H1 (cell line): ENCODE data around the gene UVRAG. TPM values are rescaled to one million over a fixed set of nuclear protein-coding genes. Genes with fewer than 3 reads are reported as not detected.

Experiments
- CTCF ChIA-PET: fragments of 300-600 bp; sonication (Branson Sonifier 250); formaldehyde crosslinking; loops from one replicate; lab custom pipeline; 2021; ENCODE audit not compliant: partially characterized antibody; lab: Charles Lee
- POLR2A ChIA-PET: fragments of 300-600 bp; sonication (Branson Sonifier 250); formaldehyde crosslinking; loops from one replicate; lab custom pipeline; 2021; ENCODE audit warnings: inconsistent platforms; ENCODE audit not compliant: partially characterized antibody; lab: Charles Lee
- DNase-seq, 2 experiments: peaks; one replicate each; pipeline versions ENCODE4 v3.0.0 to v3.0.0-alpha.2; 2010 to 2022; ENCODE audit warnings: low spot score in 2 of 2, low read depth in 1 of 2, mixed read lengths in 1 of 2
- FAIRE-seq: peaks from 2 replicates; lab custom pipeline; 2011; peaks lifted over from hg19 to GRCh38; lab: Jason Lieb, UNC
- H2AFZ ChIP-seq: 2 replicates; pipeline ENCODE4 v1.8.1; 2012; ENCODE audit warnings: low read length, inconsistent platforms
- H2AK5ac ChIP-seq: 2 replicates; pipeline ENCODE4 v1.6.1; 2013; ENCODE audit warnings: low read depth, low read length
- H2BK120ac ChIP-seq: replicated peaks from 2 replicates; pipeline ENCODE3; 2013; ENCODE audit warnings: low read depth, low read length, inconsistent platforms
- H2BK12ac ChIP-seq: 2 replicates; pipeline ENCODE4 v1.6.1; 2013; ENCODE audit warnings: low read depth, low read length
- H2BK15ac ChIP-seq: 2 replicates; pipeline ENCODE4 v1.6.1; 2013; ENCODE audit warnings: low read length
- H2BK20ac ChIP-seq: 2 replicates; pipeline ENCODE4 v1.6.1; 2013; ENCODE audit warnings: low read length
- H2BK5ac ChIP-seq: 2 replicates; pipeline ENCODE4 v1.6.1; 2013; ENCODE audit warnings: low read depth, low read length
- H3K14ac ChIP-seq: 2 replicates; pipeline ENCODE4 v1.6.1; 2013; ENCODE audit warnings: inconsistent platforms; ENCODE audit not compliant: insufficient read length
- H3K18ac ChIP-seq: 2 replicates; pipeline ENCODE4 v1.6.1; 2013; ENCODE audit warnings: low read length; ENCODE audit errors: extremely low read depth
- H3K23ac ChIP-seq: 2 replicates; pipeline ENCODE4 v1.6.1; 2013; ENCODE audit warnings: inconsistent platforms; ENCODE audit not compliant: insufficient read length
- H3K23me2 ChIP-seq: 2 replicates; pipeline ENCODE4 v1.6.1; 2013; ENCODE audit warnings: low read depth, low read length
- H3K27ac ChIP-seq: 2 replicates; pipeline ENCODE4 v1.6.1; 2011; ENCODE audit warnings: low read depth, low read length, inconsistent platforms
- H3K27me3 ChIP-seq, 4 experiments: replicated peaks in 1 of 4; 1 replicate in 1 of 4; 2 replicates in 3 of 4; pipeline versions ENCODE4 v1.6.1 to v1.8.1; 2011 to 2013; ENCODE audit warnings: low read length in 3 of 4, mild to moderate bottlenecking in 3 of 4, inconsistent platforms in 2 of 4, mixed read lengths in 2 of 4, moderate library complexity in 1 of 4; ENCODE audit not compliant: control insufficient read depth in 3 of 4, insufficient read depth in 3 of 4; ENCODE audit errors: extremely low read depth in 1 of 4
- H3K36me3 ChIP-seq, 4 experiments: 2 replicates each; pipeline versions ENCODE4 v1.6.1 to v1.8.1; 2011 to 2013; ENCODE audit warnings: mild to moderate bottlenecking in 4 of 4, low read length in 3 of 4, moderate library complexity in 2 of 4, control low read depth in 1 of 4, inconsistent platforms in 1 of 4; ENCODE audit not compliant: insufficient read depth in 4 of 4, control insufficient read depth in 2 of 4
- H3K4ac ChIP-seq: replicated peaks from 2 replicates; pipeline ENCODE3; 2013; ENCODE audit warnings: low read length, low read depth, mixed read lengths, inconsistent platforms; ENCODE audit not compliant: insufficient read length
- H3K4me1 ChIP-seq, 4 experiments: replicated peaks in 1 of 4; 1 replicate in 1 of 4; 2 replicates in 3 of 4; pipeline versions ENCODE4 v1.6.1 to v1.8.1; 2011 to 2013; ENCODE audit warnings: low read length in 3 of 4, inconsistent platforms in 2 of 4, mixed read lengths in 1 of 4; ENCODE audit not compliant: insufficient read depth in 4 of 4, control insufficient read depth in 3 of 4
- H3K4me2 ChIP-seq, 2 experiments: 2 replicates each; pipeline versions ENCODE4 v1.6.1 to v1.8.1; 2011 to 2013; ENCODE audit warnings: low read depth in 2 of 2, low read length in 2 of 2, control low read depth in 1 of 2, inconsistent platforms in 1 of 2, mild to moderate bottlenecking in 1 of 2; ENCODE audit not compliant: insufficient read depth in 1 of 2
- H3K4me3 ChIP-seq, 4 experiments: fragments of 200-600, 300-600 bp in 1 of 4; sonication (generic), shearing (Covaris generic), sonication (Bioruptor Twin) in 1 of 4; 2 replicates each; pipeline versions ENCODE4 v1.5.1 to v1.8.1; 2011 to 2016; ENCODE audit warnings: low read length in 4 of 4, low read depth in 3 of 4, control low read depth in 2 of 4, inconsistent platforms in 2 of 4, mild to moderate bottlenecking in 2 of 4, mixed read lengths in 1 of 4, moderate library complexity in 1 of 4; ENCODE audit not compliant: insufficient read depth in 2 of 4; ENCODE audit errors: extremely low read depth in 1 of 4
- H3K56ac ChIP-seq: replicated peaks from 2 replicates; pipeline ENCODE3; 2013; ENCODE audit warnings: low read depth, mild to moderate bottlenecking, mixed read lengths, low read length, inconsistent platforms; ENCODE audit not compliant: insufficient read length
- H3K79me1 ChIP-seq: 2 replicates; pipeline ENCODE4 v1.6.1; 2013; ENCODE audit warnings: low read depth, low read length, control low read depth
- H3K79me2 ChIP-seq, 2 experiments: 2 replicates each; pipeline versions ENCODE4 v1.6.1 to v1.8.1; 2012 to 2013; ENCODE audit warnings: low read length in 2 of 2, mild to moderate bottlenecking in 2 of 2, inconsistent platforms in 1 of 2; ENCODE audit not compliant: insufficient read depth in 2 of 2, control insufficient read depth in 1 of 2
- H3K9ac ChIP-seq, 4 experiments: replicated peaks in 1 of 4; 1 replicate in 1 of 4; 2 replicates in 3 of 4; pipeline versions ENCODE4 v1.6.1 to v1.8.1; 2011 to 2013; ENCODE audit warnings: low read depth in 3 of 4, low read length in 3 of 4, control low read depth in 2 of 4, mild to moderate bottlenecking in 2 of 4, moderate library complexity in 2 of 4, inconsistent platforms in 1 of 4; ENCODE audit errors: extremely low read depth in 1 of 4
- H3K9me3 ChIP-seq, 2 experiments: 2 replicates each; pipeline versions ENCODE4 v1.6.1 to v1.8.1; 2012 to 2013; ENCODE audit warnings: mild to moderate bottlenecking in 2 of 2, moderate library complexity in 2 of 2, control low read depth in 1 of 2, inconsistent platforms in 1 of 2, low read depth in 1 of 2, low read length in 1 of 2, mixed read lengths in 1 of 2; ENCODE audit not compliant: insufficient read depth in 2 of 2
- H4K20me1 ChIP-seq, 2 experiments: replicated peaks in 1 of 2; 2 replicates each; pipeline versions ENCODE3 to v1.8.1; 2011 to 2013; ENCODE audit warnings: inconsistent platforms in 2 of 2, low read length in 2 of 2, mild to moderate bottlenecking in 1 of 2; ENCODE audit not compliant: insufficient read depth in 2 of 2, control insufficient read depth in 1 of 2
- H4K5ac ChIP-seq: 2 replicates; pipeline ENCODE4 v1.6.1; 2013; ENCODE audit warnings: low read length, low read depth, mixed read lengths, inconsistent platforms; ENCODE audit not compliant: insufficient read length
- H4K8ac ChIP-seq: 2 replicates; pipeline ENCODE4 v1.8.0; 2013; ENCODE audit warnings: mild to moderate bottlenecking, moderate library complexity, low read length, inconsistent platforms; ENCODE audit not compliant: insufficient read depth; ENCODE audit errors: extremely low read depth
- H4K91ac ChIP-seq: replicated peaks from 2 replicates; pipeline ENCODE3; 2013; ENCODE audit warnings: low read length, mixed read lengths, inconsistent platforms; ENCODE audit not compliant: insufficient read length
- CREB1 ChIP-seq: IDR thresholded peaks from 2 replicates; pipeline ENCODE4 v1.6.1; 2012; ENCODE audit warnings: inconsistent platforms
- GTF2F1 ChIP-seq: IDR thresholded peaks from 2 replicates; pipeline ENCODE4 v1.6.1; 2012; ENCODE audit warnings: low read depth, low read length, improper control_type of control experiment, borderline replicate concordance
- JUND ChIP-seq: IDR thresholded peaks from 2 replicates; pipeline ENCODE4 v1.6.1; 2011; ENCODE audit warnings: mild to moderate bottlenecking, improper control_type of control experiment, low read length
- TBP ChIP-seq: IDR thresholded peaks from 2 replicates; pipeline ENCODE4 v1.6.1; 2011; ENCODE audit warnings: low read depth, low read length, improper control_type of control experiment
- WGBS, 2 experiments: shearing (Covaris generic) in 1 of 2; methylation state at CpG; one replicate each; pipeline versions ENCODE4 v1.1.6 to v1.1.7; 2013 to 2015; ENCODE audit warnings: low lambda C conversion rate in 2 of 2, mixed read lengths in 2 of 2, inconsistent platforms in 1 of 2, low coverage in 1 of 2, missing lambda C conversion rate in 1 of 2; ENCODE audit not compliant: insufficient replicate concordance in 2 of 2, insufficient coverage in 1 of 2, insufficient read length in 1 of 2; ENCODE audit errors: extremely low coverage in 1 of 2, missing lambda C conversion rate in 1 of 2; 5-methylcytosine and 5-hydroxymethylcytosine counted together
- polyA plus RNA-seq, 7 experiments: library from polyadenylated mRNA; depleted of rRNA in 3 of 7; stranded (reverse) in 5 of 7; unstranded in 2 of 7; fragments of >200 nt in 5 of 7; fragments of 200-250 nt in 2 of 7; gene quantifications; 1 replicate in 5 of 7; 2 replicates in 1 of 7; 4 replicates in 1 of 7; pipeline versions ENCODE4 v1.2.1 to v1.2.3, GENCODE V29; 2011 to 2013; ENCODE audit warnings: missing spikeins in 2 of 7, mixed read lengths in 2 of 7
- total RNA-seq: library from RNA; stranded (reverse); fragmentation: NEBNext Ultra II Directional; extraction: Animal tissue kit (Norgen Biotek cat#: 25700); gene quantifications from 2 replicates; pipeline ENCODE4 v1.2.1, GENCODE V29; 2021

The UVRAG gene
- total and polyA plus RNA-seq, 2 of the 8 experiments (the other 6 are each of a cell fraction or from before 2014, with no cell fraction given), result 5.5 to 14.7 TPM

DNA sequence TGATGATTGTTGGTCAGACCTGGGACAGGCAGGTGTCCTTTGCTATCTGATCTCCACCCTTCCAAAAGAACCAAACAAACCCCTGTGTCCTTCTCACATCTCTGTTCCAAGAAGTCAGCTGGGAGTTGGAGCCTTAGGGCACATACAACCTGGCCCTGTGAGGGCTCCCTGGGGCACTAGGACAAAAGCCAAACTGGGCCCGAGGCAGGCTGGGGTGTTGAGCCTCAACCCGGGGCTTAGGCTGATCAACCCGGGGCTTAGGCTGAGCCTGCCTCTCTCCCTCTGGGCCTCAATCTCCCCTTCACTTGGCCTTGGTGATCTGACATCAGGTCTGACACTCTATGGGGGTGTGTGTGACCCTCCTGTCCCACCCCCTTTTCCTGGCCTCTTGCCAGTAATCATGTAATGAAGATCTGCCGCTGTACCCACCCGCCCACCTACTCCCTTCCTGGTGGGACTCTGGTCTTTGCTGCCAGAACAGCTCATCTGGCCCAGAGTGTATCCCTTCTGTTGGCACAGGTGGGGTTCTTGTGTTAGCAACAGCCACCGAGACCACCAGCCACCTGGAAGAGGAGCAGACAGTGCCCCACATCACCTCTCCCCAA lies 22.8 kb upstream of the UVRAG start:
- CTCF ChIA-PET, result interaction anchor here (0.6 to 6.2 kb wide), 5 partner anchors 10 to 420 kb away, joined by 3 to 39 read pairs (median 3); no protein-coding TSS in a partner anchor
- Histone ChIP-seq H2BK12ac (no peak overlapping the region), H3K23me2 (0 out of 2 replicates have a peak, but pooled peaks cover 1% of the 10 kb centered on the region)

More for the DNA sequence above, 22.8 kb upstream of the UVRAG start:
- Histone ChIP-seq H3K36me3 (no peaks in the 10 kb centered on the region), H2BK120ac (no peak overlapping the region), H4K20me1 (no peaks in the 10 kb centered on the region), H2AFZ (no peak overlapping the region), H3K14ac (no peak overlapping the region), H3K4me2 (no peak overlapping the region), H2BK20ac (no peak overlapping the region), H3K23ac (no peak overlapping the region), H3K4me3 (no peak overlapping the region), H3K4ac (no peak overlapping the region), H3K9ac (no peak overlapping the region), H4K8ac (no peak overlapping the region), H4K5ac (no peak overlapping the region), H3K27ac (no peak overlapping the region), H3K18ac (no peak overlapping the region; the same call in 1 of the 2 replicates), H3K79me1 (no peaks in the 10 kb centered on the region), H3K9me3 (no peaks in the 10 kb centered on the region), H2BK15ac (no peak overlapping the region), H2AK5ac (no peak overlapping the region), H3K56ac (no peak overlapping the region), H3K79me2 (no peaks in the 10 kb centered on the region), H3K27me3 (no peaks in the 10 kb centered on the region), H2BK5ac (no peak overlapping the region), H3K4me1 (0 out of 7 replicates have a peak, but pooled peaks cover 0 to 4% (median 0%) of the 10 kb centered on the region in 4 experiments), H4K91ac (no peak overlapping the region)
- 94% methylated on average over 6 of the region's 6 CpGs; no CpG with 5 or more reads in 1 of the 2 experiments for WGBS, 2 experiments
- no peak for FAIRE-seq
- DNase-seq, result no peak
- POLR2A ChIA-PET, result no interaction called here
- TF ChIP-seq JUND (no peak), CREB1 (no peak), GTF2F1 (no peak), TBP (no peak)
